NCI-H1436 treated with DMSO at 0.1 percent for 48 hours (cell line): ENCODE results near the gene ENTR1.

ENCODE experiments used
- DNase-seq: peaks from one replicate; lab custom pipeline; 2025; lab: John Stamatoyannopoulos, UW

ENTR1 gene

GRCh38 chr9:136376457-136376856, 34.0 kb downstream of the ENTR1 start:
- DNase-seq, result no peak

GRCh38 chr9:136375096-136375495, 35.3 kb downstream of the ENTR1 start:
- no peak for DNase-seq

GRCh38 chr9:136374183-136374575, 36.2 kb downstream of the ENTR1 start:
- no peak for DNase-seq

GRCh38 chr9:136373300-136374182, 36.9 kb downstream of the ENTR1 start, which contains the start of gene CARD9:
Gene CARD9 (minus strand): TSS chr9:136373669. CDS start chr9:136372078, 1,591 bp downstream.
- DNase-seq, result no peak

- DNase-seq, result no peak
Measured at GRCh38 chr9:136372561-136373299, 37.7 kb downstream of the ENTR1 start.

- no peak for DNase-seq
Measured at GRCh38 chr9:136372006-136372405, 38.4 kb downstream of the ENTR1 start.

GRCh38 chr9:136371533-136371880, 38.9 kb downstream of the ENTR1 start:
- no peak for DNase-seq

GRCh38 chr9:136370687-136371532, 39.5 kb downstream of the ENTR1 start:
- DNase-seq, result no peak

GRCh38 chr9:136370037-136370436, 40.4 kb downstream of the ENTR1 start:
- no peak for DNase-seq

GRCh38 chr9:136368190-136368589, 42.2 kb downstream of the ENTR1 start:
- no peak for DNase-seq

GRCh38 chr9:136367296-136368145, 42.9 kb downstream of the ENTR1 start:
- no peak for DNase-seq

- DNase-seq, result no peak
Measured at GRCh38 chr9:136366826-136367225, 43.6 kb downstream of the ENTR1 start.

GRCh38 chr9:136365775-136366222, 44.6 kb downstream of the ENTR1 start:
- DNase-seq, result no peak

GRCh38 chr9:136364942-136365774, 45.3 kb downstream of the ENTR1 start:
- no peak for DNase-seq

GRCh38 chr9:136363949-136364748, 46.3 kb downstream of the ENTR1 start:
- DNase-seq, result no peak

GRCh38 chr9:136363106-136363948, 47.1 kb downstream of the ENTR1 start, which contains the start of gene DNLZ:
Gene DNLZ (minus strand): TSS chr9:136363744. CDS start chr9:136363714, 30 bp downstream.
- peak; percentile 29 for DNase-seq

- DNase-seq, result no peak
Measured at GRCh38 chr9:136362450-136362784, 48.0 kb downstream of the ENTR1 start.

- DNase-seq, result no peak
Measured at GRCh38 chr9:136361754-136362449, 48.5 kb downstream of the ENTR1 start.
